Cortex of kidney (tissue), 1 donor: Measurements from ENCODE around the gene SYT15B.
"Not testable (repeated sequence)": the region's sequence is repeated elsewhere in the genome, so short reads cannot be mapped to it uniquely, and the experiment has no call there.

Experiments used
- DNase-seq: peaks from one replicate; lab custom pipeline; 2025; lab: John Stamatoyannopoulos, UW

Gene SYT15B

DNA sequence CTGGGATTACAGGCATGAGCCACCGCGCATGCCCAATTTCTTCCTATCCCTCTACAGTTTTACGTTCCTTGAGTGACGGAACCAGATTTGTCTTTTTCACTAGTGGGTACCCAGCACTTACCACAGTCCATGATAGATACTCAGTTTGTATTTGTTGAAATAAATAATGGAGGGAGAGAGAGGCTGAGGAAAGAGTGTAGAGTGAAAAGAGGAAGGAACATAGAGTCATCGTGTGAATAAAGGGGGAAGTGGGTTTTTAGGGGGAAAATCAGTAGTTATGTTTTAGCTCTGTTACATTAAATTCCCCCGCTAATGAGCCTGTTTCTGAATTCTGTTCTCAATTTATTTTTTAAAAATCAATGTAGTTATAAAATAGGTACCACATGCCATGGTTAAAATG lies 37.7 kb downstream of the SYT15B start:
- DNase-seq: not testable (repeated sequence)

DNA sequence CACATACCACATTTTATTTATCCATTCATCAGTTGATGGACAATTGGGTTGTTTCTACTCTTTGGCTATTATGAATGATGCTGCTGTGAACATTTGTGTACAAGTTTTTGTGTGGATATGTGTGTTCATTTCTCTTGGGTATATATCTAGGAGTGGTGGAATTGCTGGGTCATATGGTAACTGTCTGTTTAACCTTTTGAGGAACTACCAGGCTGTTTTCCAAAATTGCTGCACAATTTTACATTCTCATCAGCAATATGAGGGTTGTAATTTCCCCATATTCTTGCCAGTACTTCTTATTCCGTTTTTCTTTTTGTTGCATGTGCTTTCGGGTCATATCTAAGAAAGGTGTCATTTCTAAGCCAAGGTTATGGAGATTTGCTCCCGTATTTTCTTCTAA lies 38.3 kb downstream of the SYT15B start:
- not testable (repeated sequence) for DNase-seq

DNA sequence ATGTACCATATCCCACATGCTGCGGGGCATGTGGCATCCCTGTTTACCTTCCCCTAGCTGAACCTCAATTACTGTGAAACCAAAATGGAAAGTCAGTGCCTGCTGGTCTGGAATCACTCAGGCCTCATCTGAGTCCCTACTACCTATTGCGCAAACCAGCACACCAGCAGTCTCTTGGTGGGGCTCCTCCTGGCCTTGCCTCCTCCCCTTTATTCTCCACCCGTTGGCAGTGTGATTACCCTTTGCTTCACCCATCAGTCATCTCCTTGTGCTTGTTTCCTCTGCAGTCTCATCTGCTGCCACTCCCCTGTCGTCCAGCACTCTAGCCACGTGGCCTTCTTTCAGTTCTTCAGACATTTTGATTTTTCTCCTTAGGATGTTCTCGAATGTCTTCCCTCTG lies 39.3 kb downstream of the SYT15B start:
- not testable (repeated sequence) for DNase-seq

DNA sequence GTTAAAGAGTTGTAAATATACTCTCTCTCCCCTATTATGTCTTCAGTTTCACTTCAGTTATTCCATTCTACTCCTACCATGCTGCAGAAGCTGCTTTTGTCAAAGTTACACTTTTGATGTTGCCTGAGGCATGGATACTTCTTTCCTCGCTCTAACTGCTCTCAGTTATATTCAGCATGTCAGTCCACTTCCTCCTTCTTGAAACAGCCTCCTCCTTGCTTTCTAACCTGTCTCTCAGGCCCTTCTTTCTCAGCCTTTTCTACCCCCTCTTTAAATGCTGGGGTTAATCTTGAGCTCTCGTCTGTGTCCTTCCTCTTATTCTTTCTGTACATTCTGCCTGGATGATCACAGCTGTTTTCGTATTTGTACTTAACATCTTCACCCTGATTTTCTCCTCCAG lies 40.0 kb downstream of the SYT15B start:
- DNase-seq: not testable (repeated sequence)

DNA sequence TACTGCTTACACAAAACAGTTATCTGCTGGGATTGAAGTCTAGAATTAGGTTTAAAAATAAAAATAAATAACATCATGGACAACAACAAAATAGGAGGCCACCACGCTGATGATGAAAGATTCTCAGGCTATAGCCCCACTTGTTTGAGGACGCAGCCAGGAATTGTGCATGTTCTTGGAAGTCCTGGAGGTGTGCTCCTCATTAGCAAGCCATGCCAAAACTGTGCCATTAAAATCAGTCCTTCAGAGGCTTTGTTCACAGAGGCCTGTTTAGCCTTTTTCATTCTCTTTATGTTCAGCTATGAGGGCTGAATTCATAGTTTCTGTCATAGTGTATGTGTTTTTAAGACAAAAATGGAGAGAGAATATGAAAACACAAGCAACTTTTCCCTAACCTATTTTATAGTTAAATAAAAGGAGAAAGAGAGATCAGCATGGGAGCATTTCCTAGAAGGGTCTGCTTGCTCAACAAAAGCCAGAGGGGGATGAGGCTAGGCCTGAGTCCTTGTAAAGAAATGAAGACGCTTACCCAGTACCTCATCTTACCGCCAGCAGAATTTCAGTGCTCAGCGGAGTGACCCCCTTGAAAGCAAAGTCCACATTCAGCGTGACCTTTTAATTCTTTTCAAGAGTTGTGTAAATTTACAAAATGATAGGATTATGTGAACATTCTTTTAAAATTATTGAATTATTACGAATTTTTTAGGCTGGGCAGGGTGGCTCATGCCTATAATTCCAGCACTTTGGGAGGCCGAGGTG lies 46.2 kb downstream of the SYT15B start:
- not testable (repeated sequence) for DNase-seq
